B cell (primary cell): Measurements from ENCODE around the gene RBL1. TPM values are rescaled to one million over a fixed set of nuclear protein-coding genes. Genes with fewer than 3 reads are reported as not detected.

Experiments used
- ATAC-seq: fragments of 200-7000 bp; cut with Tn5 transposase; one replicate; pipeline ENCODE4 v1.10.0; 2021; ENCODE audit warnings: low read depth, mild to moderate bottlenecking, moderate number of reproducible peaks, moderate library complexity
- CTCF ChIA-PET: fragments of 350-600 bp; sonication (Branson Sonifier 250); formaldehyde crosslinking; loops from one replicate; lab custom pipeline; 2021; ENCODE audit warnings: antibody characterized with exemption, inconsistent platforms; lab: Charles Lee
- POLR2A ChIA-PET: fragments of 350-600 bp; sonication (Branson Sonifier 250); formaldehyde crosslinking; loops from one replicate; lab custom pipeline; 2021; ENCODE audit warnings: antibody characterized with exemption; lab: Charles Lee
- DNase-seq: peaks from one replicate; pipeline ENCODE4 v3.0.0; 2013
- H2AFZ ChIP-seq: 2 replicates; pipeline ENCODE4 v1.6.1; 2012; ENCODE audit warnings: mild to moderate bottlenecking, low read depth, low read length; ENCODE audit not compliant: insufficient read depth, poor library complexity, severe bottlenecking
- H3K27ac ChIP-seq, 2 donors: 1 replicate in 1 of 2; 2 replicates in 1 of 2; pipeline ENCODE4 v1.5.1; 2012 to 2013; ENCODE audit warnings: low read length in 2 of 2, mild to moderate bottlenecking in 2 of 2, moderate library complexity in 1 of 2
- H3K27me3 ChIP-seq, 4 experiments: fragments of 200-600 bp in 1 of 4; sonication (generic) in 1 of 4; replicated peaks in 1 of 4; 1 replicate in 2 of 4; 2 replicates in 2 of 4; pipeline versions ENCODE4 v1.6.1 to v1.7.0; 2013 to 2016; ENCODE audit warnings: low read length in 3 of 4, mild to moderate bottlenecking in 2 of 4, mixed read lengths in 1 of 4, moderate library complexity in 1 of 4; ENCODE audit not compliant: insufficient read depth in 4 of 4, control insufficient read depth in 3 of 4; ENCODE audit errors: control extremely low read depth in 1 of 4
- H3K36me3 ChIP-seq, 2 experiments: replicated peaks in 1 of 2; 1 replicate in 1 of 2; 2 replicates in 1 of 2; pipeline versions ENCODE4 v1.6.1 to v1.7.1; 2013; ENCODE audit warnings: low read length in 1 of 2; ENCODE audit not compliant: insufficient read depth in 2 of 2, control insufficient read depth in 1 of 2; ENCODE audit errors: control extremely low read depth in 1 of 2, extremely low read depth in 1 of 2
- H3K4me1 ChIP-seq, 2 donors: fragments of 200-600 bp in 1 of 2; sonication (generic) in 1 of 2; 1 replicate in 1 of 2; 2 replicates in 1 of 2; pipeline versions ENCODE4 v1.5.1 to v1.6.1; 2013 to 2017; ENCODE audit warnings: low read length in 2 of 2; ENCODE audit not compliant: control insufficient read depth in 2 of 2, insufficient read depth in 2 of 2
- H3K4me2 ChIP-seq: replicated peaks from 2 replicates; pipeline ENCODE3; 2012; ENCODE audit warnings: mild to moderate bottlenecking, low read depth, low read length; ENCODE audit not compliant: poor library complexity, severe bottlenecking
- H3K4me3 ChIP-seq, 5 experiments: fragments of 200-600 bp in 1 of 5; sonication (generic) in 1 of 5; 1 replicate in 3 of 5; 2 replicates in 2 of 5; pipeline versions ENCODE4 v1.5.1 to v1.7.0; 2011 to 2016; ENCODE audit warnings: low read length in 4 of 5, mild to moderate bottlenecking in 4 of 5, low read depth in 2 of 5, control low read depth in 1 of 5, moderate library complexity in 1 of 5; ENCODE audit not compliant: insufficient read depth in 1 of 5; ENCODE audit errors: control extremely low read depth in 1 of 5, extremely low read depth in 1 of 5
- H3K79me2 ChIP-seq: fragments of 200-600 bp; sonication (generic); one replicate; pipeline ENCODE4 v1.6.0; 2016; ENCODE audit warnings: low read length; ENCODE audit not compliant: control insufficient read depth, insufficient read depth
- H3K9ac ChIP-seq: fragments of 200-600 bp; sonication (generic); 2 replicates; pipeline ENCODE4 v1.6.1; 2017; ENCODE audit warnings: mild to moderate bottlenecking, low read length, moderate library complexity
- H3K9me3 ChIP-seq, 3 donors: one replicate each; pipeline versions ENCODE4 v1.6.1 to v1.7.1; 2013; ENCODE audit warnings: low read length in 2 of 3; ENCODE audit not compliant: control insufficient read depth in 2 of 3, insufficient read depth in 1 of 3; ENCODE audit errors: control extremely low read depth in 1 of 3
- H4K20me1 ChIP-seq: 2 replicates; pipeline ENCODE4 v1.6.0; 2012; ENCODE audit warnings: mild to moderate bottlenecking, low read length; ENCODE audit not compliant: insufficient read depth, control insufficient read depth, poor library complexity, severe bottlenecking
- H3K27ac Mint-ChIP-seq: one replicate; pipeline ENCODE4 v1.8.0; 2021; ENCODE audit warnings: mixed read lengths
- H3K27me3 Mint-ChIP-seq: one replicate; pipeline ENCODE4 v1.8.0; 2021; ENCODE audit warnings: mixed read lengths
- H3K4me1 Mint-ChIP-seq: one replicate; pipeline ENCODE4 v1.8.0; 2021; ENCODE audit warnings: mixed read lengths
- H3K4me3 Mint-ChIP-seq: one replicate; pipeline ENCODE4 v1.8.0; 2021; ENCODE audit warnings: mixed read lengths
- H3K9me3 Mint-ChIP-seq: one replicate; pipeline ENCODE4 v1.8.0; 2022; ENCODE audit warnings: mixed read lengths; ENCODE audit not compliant: insufficient read depth
- EZH2 ChIP-seq: IDR thresholded peaks from 2 replicates; pipeline ENCODE4 v1.6.1; 2012; ENCODE audit warnings: borderline replicate concordance, low read depth, mild to moderate bottlenecking, moderate library complexity, low read length; ENCODE audit not compliant: insufficient read depth, poor library complexity, severe bottlenecking
- WGBS: methylation state at CpG from one replicate; pipeline ENCODE4 v1.1.5; 2013; ENCODE audit warnings: missing lambda C conversion rate; ENCODE audit not compliant: insufficient coverage; 5-methylcytosine and 5-hydroxymethylcytosine counted together
- intact Hi-C: fragments of 100-400 bp; cut with micrococcal nuclease; formaldehyde crosslinking; loops from one replicate; pipeline ENCODE4 v1.10.0; 2022
- polyA plus RNA-seq: library from polyadenylated mRNA; depleted of rRNA; stranded (reverse); fragments of >200 nt; gene quantifications from 2 replicates; pipeline ENCODE4 v1.2.3, GENCODE V29; 2012
- total RNA-seq, 2 donors: library from RNA; stranded (reverse); fragments of 120-200 nt in 1 of 2; gene quantifications; 1 replicate in 1 of 2; 2 replicates in 1 of 2; pipeline versions ENCODE4 v1.2.3 to v1.2.4, GENCODE V29; 2013 to 2022
- TF ChIP-seq, protein P1 (sequence below): fragments of 200-600 bp; IDR thresholded peaks from one replicate; pipeline ENCODE4 v1.8.0; 2022; ENCODE audit warnings: antibody characterized with exemption, mild to moderate bottlenecking

Gene RBL1
- total and polyA plus RNA-seq, 2 donors (not counting 1 experiment from before 2014, with no cell fraction given) = 8.1 to 27.8 TPM

DNA sequence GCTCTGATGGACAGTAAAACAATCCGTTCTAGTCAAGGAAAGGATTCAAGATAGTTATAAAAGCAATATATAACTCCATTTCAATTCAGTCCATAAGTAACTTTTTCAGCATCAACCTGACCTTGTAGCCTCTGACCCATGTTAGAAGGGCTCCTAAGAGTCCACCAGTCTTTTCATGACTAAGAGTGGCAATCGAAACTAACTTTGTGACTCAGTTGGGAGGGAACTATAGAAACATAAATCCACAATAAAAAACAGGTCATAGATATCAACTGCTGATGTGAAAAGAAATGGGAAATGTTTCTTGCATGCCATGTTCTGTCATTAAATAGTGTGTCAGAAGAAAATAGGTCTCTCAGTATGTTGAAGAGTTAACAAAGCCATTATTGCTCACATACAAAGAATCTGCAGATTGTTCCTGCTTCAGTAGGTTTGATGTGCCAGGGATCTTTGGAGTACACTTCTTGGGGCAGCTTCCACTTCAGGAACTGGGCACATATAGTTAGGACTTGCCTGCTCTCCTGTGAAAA, 16.2 kb upstream of the RBL1 start:
- WGBS = no CpG with 5 or more reads among the region's 2 CpGs
- H2AFZ ChIP-seq = no peak overlapping the region
- DNase-seq (no peak), ATAC-seq (no peak)
- H3K27me3 ChIP-seq = no peaks in the 10 kb centered on the region
- no peaks in the 10 kb centered on the region for H3K4me1 Mint-ChIP-seq
- intact Hi-C loops = no loop called here
- H3K27ac Mint-ChIP-seq = no peak overlapping the region
- H3K27me3 Mint-ChIP-seq = no peaks in the 10 kb centered on the region
- no peak overlapping the region for H3K27ac ChIP-seq
- no peaks in the 10 kb centered on the region for H3K9me3 Mint-ChIP-seq
- H3K4me1 ChIP-seq = no peaks in the 10 kb centered on the region
- no peak overlapping the region for H3K4me3 ChIP-seq
- H3K9me3 ChIP-seq = no peaks in the 10 kb centered on the region
- ChIA-PET POLR2A (no interaction called here), CTCF (interaction anchor here (0.7 kb wide), 1 partner anchor 421 kb away, joined by 4 read pairs; no protein-coding TSS in a partner anchor)
- no peak overlapping the region for H3K4me3 Mint-ChIP-seq
- H3K9ac ChIP-seq = no peak overlapping the region
- TF ChIP-seq, protein P1, sequence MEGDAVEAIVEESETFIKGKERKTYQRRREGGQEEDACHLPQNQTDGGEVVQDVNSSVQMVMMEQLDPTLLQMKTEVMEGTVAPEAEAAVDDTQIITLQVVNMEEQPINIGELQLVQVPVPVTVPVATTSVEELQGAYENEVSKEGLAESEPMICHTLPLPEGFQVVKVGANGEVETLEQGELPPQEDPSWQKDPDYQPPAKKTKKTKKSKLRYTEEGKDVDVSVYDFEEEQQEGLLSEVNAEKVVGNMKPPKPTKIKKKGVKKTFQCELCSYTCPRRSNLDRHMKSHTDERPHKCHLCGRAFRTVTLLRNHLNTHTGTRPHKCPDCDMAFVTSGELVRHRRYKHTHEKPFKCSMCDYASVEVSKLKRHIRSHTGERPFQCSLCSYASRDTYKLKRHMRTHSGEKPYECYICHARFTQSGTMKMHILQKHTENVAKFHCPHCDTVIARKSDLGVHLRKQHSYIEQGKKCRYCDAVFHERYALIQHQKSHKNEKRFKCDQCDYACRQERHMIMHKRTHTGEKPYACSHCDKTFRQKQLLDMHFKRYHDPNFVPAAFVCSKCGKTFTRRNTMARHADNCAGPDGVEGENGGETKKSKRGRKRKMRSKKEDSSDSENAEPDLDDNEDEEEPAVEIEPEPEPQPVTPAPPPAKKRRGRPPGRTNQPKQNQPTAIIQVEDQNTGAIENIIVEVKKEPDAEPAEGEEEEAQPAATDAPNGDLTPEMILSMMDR = no peak
- TF ChIP-seq EZH2 = no peak
- no peaks in the 10 kb centered on the region for H4K20me1 ChIP-seq
- no peak overlapping the region for H3K4me2 ChIP-seq
- H3K36me3 ChIP-seq = no peaks in the 10 kb centered on the region
- no peaks in the 10 kb centered on the region for H3K79me2 ChIP-seq

DNA sequence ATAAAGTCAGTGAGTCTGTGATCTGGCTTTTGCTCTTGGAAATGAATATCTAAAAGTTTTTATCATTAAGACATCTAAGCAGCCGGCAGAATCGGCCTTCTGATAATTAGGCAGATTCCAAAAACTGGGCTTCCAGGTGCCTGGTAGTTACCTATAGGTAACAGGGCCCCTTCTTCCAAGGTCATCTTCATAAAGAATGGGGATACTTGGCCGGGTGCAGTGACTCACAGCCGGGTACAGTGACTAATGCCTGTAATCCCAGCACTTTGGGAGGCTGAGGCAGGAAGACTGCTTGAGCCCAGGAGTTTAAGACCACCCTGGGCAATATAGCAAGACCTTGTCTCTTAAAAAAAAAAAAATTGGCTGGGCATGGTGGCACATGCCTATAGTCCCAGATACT, 12.9 kb upstream of the RBL1 start:
- ChIA-PET POLR2A (no interaction called here), CTCF (no interaction called here)
- Histone ChIP-seq H3K4me2 (no peak overlapping the region), H3K79me2 (no peaks in the 10 kb centered on the region), H3K27me3 (no peaks in the 10 kb centered on the region), H3K4me3 (no peak overlapping the region), H2AFZ (no peak overlapping the region), H3K27ac (no peak overlapping the region), H3K4me1 (no peaks in the 10 kb centered on the region), H4K20me1 (no peaks in the 10 kb centered on the region), H3K36me3 (no peaks in the 10 kb centered on the region), H3K9me3 (no peaks in the 10 kb centered on the region), H3K9ac (no peak overlapping the region)
- no peak overlapping the region for H3K27ac Mint-ChIP-seq
- H3K27me3 Mint-ChIP-seq = no peaks in the 10 kb centered on the region
- intact Hi-C loops = no loop called here
- H3K4me1 Mint-ChIP-seq = no peaks in the 10 kb centered on the region
- no peak for TF ChIP-seq EZH2
- TF ChIP-seq, protein P1 = no peak
- no peak for ATAC-seq
- WGBS = 100% methylated on average over 4 of the region's 4 CpGs
- H3K9me3 Mint-ChIP-seq = no peaks in the 10 kb centered on the region
- no peak overlapping the region for H3K4me3 Mint-ChIP-seq
- no peak for DNase-seq
